GM18520 (cell line): Measurements from ENCODE around the gene ALKBH5.

Experiments
- ATAC-seq: cut with Tn5 transposase; IDR thresholded peaks from one replicate; pipeline ENCODE4 v1.9.1; 2021; ENCODE audit not compliant: unreplicated experiment

Gene ALKBH5

GRCh38 chr17:18184143-18185031 lies 759 bp downstream of the ALKBH5 start:
- ATAC-seq, result no peak

GRCh38 chr17:18185391-18185790 lies 1.8 kb downstream of the ALKBH5 start:
- no peak for ATAC-seq

GRCh38 chr17:18185832-18186626 lies 2.4 kb downstream of the ALKBH5 start:
- no peak for ATAC-seq

GRCh38 chr17:18186627-18186982 lies 3.0 kb downstream of the ALKBH5 start:
- ATAC-seq, result no peak

- no peak for ATAC-seq
Measured at GRCh38 chr17:18187226-18187625, 3.6 kb downstream of the ALKBH5 start.

GRCh38 chr17:18187821-18188761 lies 4.5 kb downstream of the ALKBH5 start:
- no peak for ATAC-seq

- no peak for ATAC-seq
Measured at GRCh38 chr17:18190628-18191235, 7.1 kb downstream of the ALKBH5 start.

- no peak for ATAC-seq
Measured at GRCh38 chr17:18191236-18191667, 7.6 kb downstream of the ALKBH5 start.

GRCh38 chr17:18191967-18192366 lies 8.3 kb downstream of the ALKBH5 start:
- ATAC-seq, result no peak

- no peak for ATAC-seq
Measured at GRCh38 chr17:18194394-18194793, 10.8 kb downstream of the ALKBH5 start.

GRCh38 chr17:18194804-18195203 lies 11.2 kb downstream of the ALKBH5 start:
- ATAC-seq, result no peak

- ATAC-seq, result no peak
Measured at GRCh38 chr17:18195246-18195645, 11.6 kb downstream of the ALKBH5 start.

GRCh38 chr17:18197535-18198194 lies 14.0 kb downstream of the ALKBH5 start:
- ATAC-seq, result no peak

GRCh38 chr17:18198530-18198929 lies 14.9 kb downstream of the ALKBH5 start:
- no peak for ATAC-seq

- ATAC-seq, result no peak
Measured at GRCh38 chr17:18201108-18201507, 17.5 kb downstream of the ALKBH5 start.

GRCh38 chr17:18203308-18203707 lies 19.7 kb downstream of the ALKBH5 start:
- ATAC-seq, result no peak

GRCh38 chr17:18205861-18206260 lies 22.2 kb downstream of the ALKBH5 start:
- no peak for ATAC-seq

- ATAC-seq, result no peak
Measured at GRCh38 chr17:18206962-18207361, 23.3 kb downstream of the ALKBH5 start.

GRCh38 chr17:18208092-18208491 lies 24.5 kb downstream of the ALKBH5 start:
- ATAC-seq, result no peak

GRCh38 chr17:18213666-18214270 lies 30.1 kb downstream of the ALKBH5 start:
- ATAC-seq, result no peak
